ENCODE results near the gene RS1. TPM values are rescaled to one million over a fixed set of nuclear protein-coding genes. Genes with fewer than 3 reads are reported as not detected.

RS1 gene
- total and polyA plus RNA-seq, 7 experiments from 2014 or later = not detected

DNA sequence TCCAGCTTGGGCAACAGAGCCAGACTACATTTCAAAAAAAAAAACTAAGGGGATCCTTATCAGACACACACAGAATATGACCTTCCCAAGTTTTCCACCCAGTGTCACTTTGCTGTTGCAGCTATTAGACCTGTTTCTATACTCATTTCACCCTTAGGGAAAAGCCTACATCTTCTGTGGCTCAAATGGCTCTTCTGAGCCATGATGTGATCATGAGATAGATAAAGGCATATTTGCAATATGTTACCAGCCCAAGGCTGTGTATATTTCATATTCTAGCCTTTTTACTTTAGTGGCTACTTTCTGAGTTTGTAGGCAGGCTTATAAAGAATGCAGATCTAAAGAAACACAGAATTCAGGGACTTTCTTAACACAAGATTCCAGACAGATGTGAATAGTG lies 19.3 kb downstream of the RS1 start:
- H3K27me3 Mint-ChIP-seq = no peaks in the 10 kb centered on the region
- ChIA-PET POLR2A (no interaction called here), CTCF (no interaction called here)
- H3K4me3 Mint-ChIP-seq = no peak overlapping the region
- ATAC-seq (no peak), DNase-seq (no peak)
- Histone ChIP-seq H3K27me3 (ENCODE audit: control insufficient read depth in 2 of 2, insufficient read depth in 2 of 2, low read length in 2 of 2) (no peaks in the 10 kb centered on the region), H3K36me3 (ENCODE audit: control insufficient read depth in 2 of 3, insufficient read depth in 3 of 3, low read length in 3 of 3) (no peaks in the 10 kb centered on the region), H3K9me3 (ENCODE audit: control insufficient read depth in 2 of 3, low read length in 3 of 3) (no peaks in the 10 kb centered on the region), H3K27ac (ENCODE audit: low read depth, low read length) (no peak overlapping the region), H3K4me1 (ENCODE audit: control insufficient read depth in 2 of 2, insufficient read depth in 2 of 2, low read length in 2 of 2) (no peaks in the 10 kb centered on the region), H3K4me3 (ENCODE audit: low read length) (no peak overlapping the region)
- peaks cover 0 to 2% (median 0%) of the 10 kb centered on the region in 11 donors for H3K9me3 Mint-ChIP-seq
- H3K36me3 Mint-ChIP-seq = no peaks in the 10 kb centered on the region
- no peak overlapping the region for H3K27ac Mint-ChIP-seq
- no peaks in the 10 kb centered on the region for H3K4me1 Mint-ChIP-seq
- intact Hi-C loops (cut with micrococcal nuclease) = no loop called here

DNA sequence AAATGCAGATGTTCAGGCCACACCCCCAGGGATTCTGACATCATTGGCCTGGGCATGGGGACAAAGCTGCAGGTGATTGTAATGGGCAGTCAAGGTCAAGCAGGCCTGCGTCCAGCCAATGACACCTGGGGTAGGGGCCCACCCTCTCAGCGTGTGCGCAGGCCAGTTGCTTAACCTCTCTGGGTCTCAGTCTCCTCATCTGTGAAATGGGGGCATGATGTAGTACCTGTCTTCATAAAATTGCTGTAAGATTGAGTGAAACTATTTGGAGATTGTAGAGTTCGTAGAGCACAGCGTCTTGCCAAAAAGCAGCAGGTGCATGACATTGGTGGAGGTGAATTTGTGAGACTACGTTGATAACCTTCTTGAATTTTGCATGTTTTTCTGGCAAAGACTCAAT lies 21.2 kb downstream of the RS1 start:
- Histone ChIP-seq H3K36me3 (ENCODE audit: control insufficient read depth in 2 of 3, insufficient read depth in 3 of 3, low read length in 3 of 3) (no peaks in the 10 kb centered on the region), H3K27me3 (ENCODE audit: control insufficient read depth in 2 of 2, insufficient read depth in 2 of 2, low read length in 2 of 2) (no peaks in the 10 kb centered on the region), H3K4me1 (ENCODE audit: control insufficient read depth in 2 of 2, insufficient read depth in 2 of 2, low read length in 2 of 2) (no peaks in the 10 kb centered on the region), H3K27ac (ENCODE audit: low read depth, low read length) (no peak overlapping the region), H3K9me3 (ENCODE audit: control insufficient read depth in 2 of 3, low read length in 3 of 3) (no peaks in the 10 kb centered on the region), H3K4me3 (ENCODE audit: low read length) (no peak overlapping the region)
- CTCF ChIA-PET = no interaction called here
- no peak overlapping the region for H3K27ac Mint-ChIP-seq
- POLR2A ChIA-PET = no interaction called here
- H3K36me3 Mint-ChIP-seq = peaks cover 0 to 3% (median 0%) of the 10 kb centered on the region in 5 donors
- DNase-seq = no peak
- intact Hi-C loops (cut with micrococcal nuclease) = no loop called here
- no peaks in the 10 kb centered on the region for H3K4me1 Mint-ChIP-seq
- H3K9me3 Mint-ChIP-seq = peaks cover 0 to 3% (median 0%) of the 10 kb centered on the region in 11 donors
- ATAC-seq = no peak
- H3K27me3 Mint-ChIP-seq = no peaks in the 10 kb centered on the region
- no peak overlapping the region for H3K4me3 Mint-ChIP-seq

DNA sequence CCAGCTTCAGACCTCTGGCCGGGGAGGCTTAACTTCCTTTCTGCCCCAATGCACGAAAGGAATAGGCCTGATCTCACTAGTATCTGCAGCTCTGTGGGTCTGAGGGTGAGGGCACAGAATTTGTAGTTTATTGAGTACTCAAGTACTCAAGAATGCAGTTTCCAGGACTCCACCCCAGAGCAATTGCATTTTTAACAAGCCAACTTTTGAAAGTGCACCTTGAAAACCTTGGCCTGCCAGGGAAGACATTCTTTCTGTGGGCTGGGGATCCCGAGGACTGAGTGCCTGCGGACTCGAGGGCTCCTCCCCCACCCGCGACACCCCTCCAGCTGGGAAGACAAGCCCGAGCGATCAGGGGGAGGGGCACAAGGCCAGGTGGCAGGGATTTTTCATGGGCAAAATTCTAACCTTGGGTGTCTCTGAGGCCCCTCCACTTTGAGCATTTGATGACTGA lies 22.4 kb downstream of the RS1 start:
- Mint-ChIP-seq H3K27ac (no peak overlapping the region), H3K4me1 (no peaks in the 10 kb centered on the region)
- CTCF ChIA-PET = no interaction called here

DNA sequence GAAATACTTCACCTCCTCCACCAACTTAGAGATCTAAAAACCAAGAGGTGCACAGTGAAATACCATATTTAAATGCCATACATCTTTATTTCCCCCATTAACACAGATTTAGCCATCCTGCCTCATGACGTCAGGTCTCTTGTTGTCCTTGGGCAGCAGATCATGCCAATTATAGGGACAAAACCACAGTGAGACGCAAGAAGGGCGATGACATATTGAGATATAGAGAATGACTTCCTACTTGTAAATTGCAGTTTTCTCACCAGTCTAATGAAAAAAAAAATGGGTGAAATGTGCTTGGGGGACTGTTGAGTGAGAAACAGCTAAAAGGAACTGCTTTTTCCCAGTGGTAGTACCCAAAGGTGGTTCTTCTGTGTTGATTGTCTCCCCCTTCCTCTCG lies 24.3 kb downstream of the RS1 start:
- CTCF ChIA-PET = no interaction called here
- Histone ChIP-seq H3K27ac (ENCODE audit: low read depth, low read length) (no peak overlapping the region), H3K9me3 (ENCODE audit: control insufficient read depth in 2 of 3, low read length in 3 of 3) (no peaks in the 10 kb centered on the region), H3K4me3 (ENCODE audit: low read length) (no peak overlapping the region), H3K36me3 (ENCODE audit: control insufficient read depth in 2 of 3, insufficient read depth in 3 of 3, low read length in 3 of 3) (no peaks in the 10 kb centered on the region), H3K4me1 (ENCODE audit: control insufficient read depth in 2 of 2, insufficient read depth in 2 of 2, low read length in 2 of 2) (no peaks in the 10 kb centered on the region), H3K27me3 (ENCODE audit: control insufficient read depth in 2 of 2, insufficient read depth in 2 of 2, low read length in 2 of 2) (no peaks in the 10 kb centered on the region)
- Mint-ChIP-seq H3K36me3 (peaks cover 0 to 3% (median 0%) of the 10 kb centered on the region in 5 donors), H3K27ac (no peak overlapping the region), H3K9me3 (peaks cover 0 to 3% (median 0%) of the 10 kb centered on the region in 11 donors), H3K27me3 (no peaks in the 10 kb centered on the region), H3K4me3 (no peak overlapping the region), H3K4me1 (no peaks in the 10 kb centered on the region)
- DNase-seq = no peak
- ATAC-seq = no peak
- intact Hi-C loops (cut with micrococcal nuclease) = no loop called here
- POLR2A ChIA-PET = interaction anchor here (0.6 kb wide), 1 partner anchor 264 kb away, joined by 5 read pairs; no protein-coding TSS in a partner anchor

More for the DNA sequence above, 22.4 kb downstream of the RS1 start:
- POLR2A ChIA-PET = no interaction called here
- no peaks in the 10 kb centered on the region for H3K27me3 Mint-ChIP-seq
- no peak overlapping the region for H3K4me3 Mint-ChIP-seq
- no peak overlapping the region for H3K27ac ChIP-seq (ENCODE audit: low read depth, low read length)
- no peaks in the 10 kb centered on the region for H3K36me3 ChIP-seq (ENCODE audit: control insufficient read depth in 2 of 3, insufficient read depth in 3 of 3, low read length in 3 of 3)
- H3K27me3 ChIP-seq (ENCODE audit: control insufficient read depth in 2 of 2, insufficient read depth in 2 of 2, low read length in 2 of 2) = no peaks in the 10 kb centered on the region
- peaks cover 0 to 3% (median 0%) of the 10 kb centered on the region in 5 donors for H3K36me3 Mint-ChIP-seq
- H3K4me1 ChIP-seq (ENCODE audit: control insufficient read depth in 2 of 2, insufficient read depth in 2 of 2, low read length in 2 of 2) = no peaks in the 10 kb centered on the region
- H3K9me3 Mint-ChIP-seq = peaks cover 0 to 3% (median 0%) of the 10 kb centered on the region in 11 donors
- DNase-seq (no peak), ATAC-seq (no peak)
- H3K4me3 ChIP-seq (ENCODE audit: low read length) = no peak overlapping the region
- intact Hi-C loops (cut with micrococcal nuclease) = no loop called here
- H3K9me3 ChIP-seq (ENCODE audit: control insufficient read depth in 2 of 3, low read length in 3 of 3) = no peaks in the 10 kb centered on the region

DNA sequence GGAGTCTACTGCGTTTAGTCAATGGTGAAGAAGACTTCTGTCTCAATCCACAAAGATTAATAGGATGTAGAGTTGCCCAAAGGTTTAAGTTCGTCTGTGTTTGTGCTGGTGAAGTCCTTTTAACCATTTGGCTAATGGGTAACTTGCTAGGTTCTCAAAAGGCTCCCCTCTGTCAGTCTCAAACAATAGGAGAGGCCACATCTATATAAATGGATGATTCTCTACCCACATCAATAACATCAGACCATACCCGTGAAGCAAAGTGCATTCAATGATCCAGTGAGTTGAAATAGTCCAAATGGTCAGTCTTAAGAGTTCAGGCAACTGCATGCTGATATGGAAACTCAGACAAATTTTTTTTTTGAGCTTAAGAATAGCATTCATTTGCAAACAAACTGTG lies 28.1 kb downstream of the RS1 start:
- Mint-ChIP-seq H3K4me1 (no peaks in the 10 kb centered on the region), H3K36me3 (peaks cover 0 to 3% (median 0%) of the 10 kb centered on the region in 5 donors), H3K27me3 (no peaks in the 10 kb centered on the region), H3K9me3 (peaks cover 0 to 3% (median 0%) of the 10 kb centered on the region in 11 donors), H3K4me3 (no peak overlapping the region), H3K27ac (no peak overlapping the region)
- Histone ChIP-seq H3K36me3 (ENCODE audit: control insufficient read depth in 2 of 3, insufficient read depth in 3 of 3, low read length in 3 of 3) (no peaks in the 10 kb centered on the region), H3K27ac (ENCODE audit: low read depth, low read length) (no peak overlapping the region), H3K27me3 (ENCODE audit: control insufficient read depth in 2 of 2, insufficient read depth in 2 of 2, low read length in 2 of 2) (no peaks in the 10 kb centered on the region), H3K9me3 (ENCODE audit: control insufficient read depth in 2 of 3, low read length in 3 of 3) (no peaks in the 10 kb centered on the region), H3K4me3 (ENCODE audit: low read length) (no peak overlapping the region), H3K4me1 (ENCODE audit: control insufficient read depth in 2 of 2, insufficient read depth in 2 of 2, low read length in 2 of 2) (no peaks in the 10 kb centered on the region)
- ATAC-seq = no peak
- ChIA-PET CTCF (no interaction called here), POLR2A (no interaction called here)
- DNase-seq = no peak
- intact Hi-C loops (cut with micrococcal nuclease) = no loop called here

DNA sequence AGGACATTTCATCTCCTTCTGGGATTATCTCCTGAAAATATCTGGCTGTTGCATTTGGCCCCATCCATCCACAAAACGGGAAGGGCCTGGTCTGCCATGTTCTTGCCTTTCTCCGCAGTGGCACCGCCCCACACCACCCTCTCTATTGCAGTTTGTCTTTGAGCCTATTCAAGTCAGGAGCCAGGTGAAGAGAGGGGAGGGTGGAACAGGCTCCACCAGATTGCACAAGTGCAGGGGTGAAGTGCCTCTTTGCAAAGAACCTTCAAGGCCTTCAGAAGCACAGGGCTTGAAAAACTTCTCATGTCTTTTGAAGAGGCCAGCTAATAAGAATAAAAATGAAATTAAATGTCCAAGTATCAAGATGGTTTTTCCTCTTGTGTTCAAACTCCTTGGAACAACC lies 28.7 kb downstream of the RS1 start:
- intact Hi-C loops (cut with micrococcal nuclease) = no loop called here
- Histone ChIP-seq H3K4me3 (ENCODE audit: low read length) (no peak overlapping the region), H3K9me3 (ENCODE audit: control insufficient read depth in 2 of 3, low read length in 3 of 3) (no peaks in the 10 kb centered on the region), H3K36me3 (ENCODE audit: control insufficient read depth in 2 of 3, insufficient read depth in 3 of 3, low read length in 3 of 3) (no peaks in the 10 kb centered on the region), H3K27me3 (ENCODE audit: control insufficient read depth in 2 of 2, insufficient read depth in 2 of 2, low read length in 2 of 2) (no peaks in the 10 kb centered on the region), H3K27ac (ENCODE audit: low read depth, low read length) (no peak overlapping the region), H3K4me1 (ENCODE audit: control insufficient read depth in 2 of 2, insufficient read depth in 2 of 2, low read length in 2 of 2) (no peaks in the 10 kb centered on the region)
- Mint-ChIP-seq H3K27ac (no peak overlapping the region), H3K9me3 (peaks cover 0 to 3% (median 0%) of the 10 kb centered on the region in 11 donors), H3K36me3 (peaks cover 0 to 3% (median 0%) of the 10 kb centered on the region in 5 donors), H3K4me1 (no peaks in the 10 kb centered on the region), H3K27me3 (no peaks in the 10 kb centered on the region), H3K4me3 (no peak overlapping the region)
- ATAC-seq (no peak), DNase-seq (no peak)
- ChIA-PET POLR2A (no interaction called here), CTCF (no interaction called here)

DNA sequence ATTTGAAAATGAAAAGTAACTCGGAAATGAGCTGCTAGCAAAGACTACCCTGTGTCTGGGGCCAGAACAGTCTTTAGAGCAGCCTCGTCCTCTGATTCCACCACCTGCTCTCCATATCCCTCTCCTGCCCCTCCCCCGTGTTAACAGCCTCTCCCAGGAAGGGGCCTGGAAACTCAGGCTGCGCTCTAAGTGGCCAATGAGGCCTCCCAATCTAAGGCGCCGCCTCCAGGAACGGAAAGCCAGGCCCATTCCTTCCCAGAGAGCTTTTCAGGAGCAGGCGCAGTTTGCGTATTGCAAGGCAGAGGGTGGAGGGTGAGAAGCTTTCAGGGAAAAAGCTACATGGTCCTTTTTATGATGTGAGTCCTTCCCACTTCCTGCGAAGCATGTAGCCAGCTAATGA lies 31.2 kb downstream of the RS1 start:
- Histone ChIP-seq H3K4me3 (ENCODE audit: low read length) (no peak overlapping the region), H3K4me1 (ENCODE audit: control insufficient read depth in 2 of 2, insufficient read depth in 2 of 2, low read length in 2 of 2) (no peaks in the 10 kb centered on the region), H3K27ac (ENCODE audit: low read depth, low read length) (no peak overlapping the region), H3K27me3 (ENCODE audit: control insufficient read depth in 2 of 2, insufficient read depth in 2 of 2, low read length in 2 of 2) (no peaks in the 10 kb centered on the region), H3K36me3 (ENCODE audit: control insufficient read depth in 2 of 3, insufficient read depth in 3 of 3, low read length in 3 of 3) (no peaks in the 10 kb centered on the region), H3K9me3 (ENCODE audit: control insufficient read depth in 2 of 3, low read length in 3 of 3) (no peaks in the 10 kb centered on the region)
- Mint-ChIP-seq H3K27ac (no peak overlapping the region), H3K4me3 (no peak overlapping the region), H3K36me3 (peaks cover 0 to 4% (median 0%) of the 10 kb centered on the region in 5 donors), H3K9me3 (peaks cover 0 to 2% (median 0%) of the 10 kb centered on the region in 11 donors), H3K4me1 (no peaks in the 10 kb centered on the region), H3K27me3 (no peaks in the 10 kb centered on the region)
- intact Hi-C loops (cut with micrococcal nuclease) = no loop called here
- POLR2A ChIA-PET = no interaction called here
- DNase-seq = no peak
- CTCF ChIA-PET = no interaction called here
- ATAC-seq = no peak
